GM18867 (cell line): ENCODE measurements around the gene NT5M.
A peak's percentile ranks its signal among the peaks of the same experiment; 100 is the strongest.
"Not testable (repeated sequence)": the region's sequence is repeated elsewhere in the genome, so short reads cannot be mapped to it uniquely, and the experiment has no call there.

ENCODE experiments used
- ATAC-seq: cut with Tn5 transposase; IDR thresholded peaks from one replicate; pipeline ENCODE4 v1.9.1; 2021; ENCODE audit warnings: mild to moderate bottlenecking, moderate library complexity; ENCODE audit not compliant: unreplicated experiment

The NT5M gene

GRCh38 chr17:17303010-17303846 lies at the start of gene NT5M:
TSS of gene NT5M (plus strand) at chr17:17303373. CDS start at chr17:17303551, 178 bp downstream.
- ATAC-seq: peak; percentile 56

- ATAC-seq: no peak
These were observed 49.8 kb upstream of the NT5M start for GRCh38 chr17:17253406-17253805.

GRCh38 chr17:17254036-17254435 lies 49.1 kb upstream of the NT5M start:
- ATAC-seq: no peak

GRCh38 chr17:17255689-17256088 lies 47.5 kb upstream of the NT5M start:
- ATAC-seq: not testable (repeated sequence)

- ATAC-seq: no peak
These were observed 46.9 kb upstream of the NT5M start for GRCh38 chr17:17256316-17256715.

- ATAC-seq: no peak
These were observed 45.2 kb upstream of the NT5M start for GRCh38 chr17:17258011-17258410.

GRCh38 chr17:17258998-17259397 lies 44.2 kb upstream of the NT5M start:
- ATAC-seq: no peak

- no peak for ATAC-seq
These were observed 38.7 kb upstream of the NT5M start for GRCh38 chr17:17264430-17264829.

- no peak for ATAC-seq
These were observed 33.0 kb upstream of the NT5M start for GRCh38 chr17:17269926-17270773.

GRCh38 chr17:17275971-17276370 lies 27.2 kb upstream of the NT5M start:
- no peak for ATAC-seq

- ATAC-seq: not testable (repeated sequence)
These were observed 25.7 kb upstream of the NT5M start for GRCh38 chr17:17277431-17277830.

- no peak for ATAC-seq
These were observed 23.9 kb upstream of the NT5M start for GRCh38 chr17:17279316-17279715.

- ATAC-seq: peak; percentile 89
These were observed 22.3 kb upstream of the NT5M start, which contains the start of gene COPS3 for GRCh38 chr17:17280613-17281549. TSS of gene COPS3 (minus strand) at chr17:17281246. CDS start at chr17:17281186, 60 bp downstream.

- ATAC-seq: no peak
These were observed 17.2 kb upstream of the NT5M start for GRCh38 chr17:17285951-17286350.

- no peak for ATAC-seq
These were observed 14.1 kb upstream of the NT5M start for GRCh38 chr17:17289086-17289485.

- no peak for ATAC-seq
These were observed 13.5 kb upstream of the NT5M start for GRCh38 chr17:17289701-17290100.

- ATAC-seq: no peak
These were observed 8.0 kb upstream of the NT5M start for GRCh38 chr17:17295141-17295540.

- no peak for ATAC-seq
These were observed 6.0 kb upstream of the NT5M start for GRCh38 chr17:17297217-17297616.

- ATAC-seq: no peak
These were observed 5.1 kb upstream of the NT5M start for GRCh38 chr17:17298108-17298507.
